HG03558 (cell line): ENCODE data around the gene SLC51A.

ENCODE experiments used
- ATAC-seq: cut with Tn5 transposase; IDR thresholded peaks from one replicate; pipeline ENCODE4 v1.9.1; 2021; ENCODE audit warnings: moderate number of reproducible peaks; ENCODE audit not compliant: unreplicated experiment; ENCODE audit errors: extremely low read depth

Gene SLC51A

DNA sequence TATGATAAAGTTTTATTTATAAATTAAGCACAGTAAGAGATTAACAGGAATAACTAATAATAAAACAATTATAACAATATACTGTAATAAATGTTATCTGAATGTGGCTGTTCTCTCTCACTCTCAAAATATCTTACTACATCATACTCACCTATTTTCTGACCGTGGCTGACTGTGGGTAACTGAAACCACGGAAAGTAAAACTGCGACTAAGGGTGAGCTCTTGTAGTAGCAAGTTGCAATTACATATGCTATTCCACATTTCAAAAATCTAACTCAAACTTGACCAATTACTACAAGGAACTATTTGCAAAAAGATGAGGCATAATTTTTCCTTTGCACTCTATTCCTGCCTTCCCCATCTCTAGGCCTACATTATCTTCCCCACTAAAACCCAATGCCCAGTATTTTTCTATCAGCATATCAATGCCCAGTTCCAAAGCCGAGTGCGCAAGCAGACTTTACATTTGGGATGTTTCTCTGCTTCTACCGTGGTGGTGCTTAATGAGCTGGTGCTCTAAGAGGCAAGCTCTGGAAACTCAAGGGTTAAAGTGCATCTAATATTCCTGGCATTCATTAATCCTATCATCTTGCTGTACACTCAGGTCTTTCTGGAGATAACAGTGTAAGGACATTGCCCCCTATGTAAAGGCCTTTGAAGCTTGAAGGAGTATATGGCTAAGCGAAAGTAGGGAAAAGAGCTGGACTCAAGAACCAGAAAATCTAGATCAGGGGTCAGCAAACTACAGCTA lies 64.5 kb downstream of the SLC51A start:
- ATAC-seq, result no peak

DNA sequence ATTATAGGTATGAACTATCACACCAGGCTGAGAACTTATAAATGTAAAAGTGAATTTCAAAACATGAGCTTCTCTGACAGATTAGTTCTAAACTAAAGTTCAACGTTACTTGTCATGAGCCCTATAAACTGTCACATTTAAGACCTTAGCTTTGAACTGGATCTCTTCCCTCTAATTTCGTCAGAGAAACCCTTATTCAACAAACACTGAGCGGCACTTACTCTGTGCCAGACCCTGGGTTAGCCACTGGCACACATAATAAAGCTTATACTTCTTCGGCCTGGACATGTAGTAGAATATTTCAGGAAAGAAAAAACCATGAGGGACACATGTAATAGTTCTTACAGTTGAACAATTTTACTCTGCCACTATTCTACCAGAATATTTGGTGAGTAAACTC lies 65.6 kb downstream of the SLC51A start:
- no peak for ATAC-seq
